DOHH2 (cell line): Measurements from ENCODE around the gene PANK3.
"Not testable (repeated sequence)": the region's sequence is repeated elsewhere in the genome, so short reads cannot be mapped to it uniquely, and the experiment has no call there.

Experiments used
- H3F3A ChIP-seq: fragments of 200-600 bp; sonication (generic), shearing (Covaris generic); 2 replicates; pipeline ENCODE4 v1.6.0; 2016; ENCODE audit warnings: antibody characterized with exemption, mild to moderate bottlenecking; ENCODE audit not compliant: control insufficient read depth, insufficient read depth
- H3K27ac ChIP-seq: fragments of 200-600 bp; sonication (generic); 2 replicates; pipeline ENCODE4 v1.5.1; 2014; ENCODE audit warnings: low read depth, mild to moderate bottlenecking, low read length, moderate library complexity
- H3K27me3 ChIP-seq: fragments of 200-600 bp; sonication (generic); 2 replicates; pipeline ENCODE4 v1.6.1; 2014; ENCODE audit warnings: mild to moderate bottlenecking, low read length, mixed read lengths; ENCODE audit not compliant: control insufficient read depth
- H3K36me3 ChIP-seq: fragments of 200-600 bp; sonication (generic); 2 replicates; pipeline ENCODE4 v1.6.1; 2014; ENCODE audit warnings: mild to moderate bottlenecking, low read length, moderate library complexity, mixed read lengths; ENCODE audit not compliant: control insufficient read depth
- H3K4me1 ChIP-seq: fragments of 200-600 bp; sonication (generic); 2 replicates; pipeline ENCODE4 v1.6.1; 2014; ENCODE audit warnings: mild to moderate bottlenecking, low read length, mixed read lengths; ENCODE audit not compliant: control insufficient read depth
- H3K4me2 ChIP-seq: fragments of 200-600 bp; sonication (generic); 2 replicates; pipeline ENCODE4 v1.6.0; 2014; ENCODE audit warnings: mild to moderate bottlenecking, low read length, moderate library complexity
- H3K4me3 ChIP-seq: fragments of 200-600 bp; sonication (generic); 2 replicates; pipeline ENCODE4 v1.5.1; 2014; ENCODE audit warnings: mild to moderate bottlenecking, low read length, mixed read lengths
- H3K79me2 ChIP-seq: fragments of 200-600 bp; sonication (generic); 2 replicates; pipeline ENCODE4 v1.6.1; 2014; ENCODE audit warnings: mild to moderate bottlenecking, low read length, mixed read lengths; ENCODE audit not compliant: control insufficient read depth
- H3K9me2 ChIP-seq: fragments of 200-600 bp; sonication (generic); replicated peaks from 2 replicates; pipeline ENCODE4 v1.6.1; 2014; ENCODE audit warnings: mild to moderate bottlenecking, low read length, mixed read lengths; ENCODE audit not compliant: control insufficient read depth
- H3K9me3 ChIP-seq: fragments of 200-600 bp; sonication (generic); 2 replicates; pipeline ENCODE4 v1.6.1; 2014; ENCODE audit warnings: antibody characterized with exemption, low read length, mixed read lengths; ENCODE audit not compliant: control insufficient read depth, insufficient read depth
- H4K20me1 ChIP-seq: fragments of 200-600 bp; sonication (generic); 2 replicates; pipeline ENCODE4 v1.6.0; 2014; ENCODE audit warnings: low read depth, mild to moderate bottlenecking, antibody characterized with exemption, low read length, moderate library complexity; ENCODE audit not compliant: control insufficient read depth, insufficient read depth
- EZH2phosphoT487 ChIP-seq: fragments of 200-600 bp; sonication (generic); IDR thresholded peaks from 2 replicates; pipeline ENCODE4 v1.6.1; 2017; ENCODE audit warnings: borderline replicate concordance, mild to moderate bottlenecking, antibody characterized with exemption, low read length, moderate library complexity, mixed read lengths
- TF ChIP-seq, protein P1 (sequence below): fragments of 200-600 bp; sonication (generic); IDR thresholded peaks from one replicate; pipeline ENCODE4 v1.5.1; 2014; ENCODE audit warnings: antibody characterized with exemption, mild to moderate bottlenecking, low read depth, low read length; ENCODE audit not compliant: poor library complexity, severe bottlenecking

Gene PANK3

DNA sequence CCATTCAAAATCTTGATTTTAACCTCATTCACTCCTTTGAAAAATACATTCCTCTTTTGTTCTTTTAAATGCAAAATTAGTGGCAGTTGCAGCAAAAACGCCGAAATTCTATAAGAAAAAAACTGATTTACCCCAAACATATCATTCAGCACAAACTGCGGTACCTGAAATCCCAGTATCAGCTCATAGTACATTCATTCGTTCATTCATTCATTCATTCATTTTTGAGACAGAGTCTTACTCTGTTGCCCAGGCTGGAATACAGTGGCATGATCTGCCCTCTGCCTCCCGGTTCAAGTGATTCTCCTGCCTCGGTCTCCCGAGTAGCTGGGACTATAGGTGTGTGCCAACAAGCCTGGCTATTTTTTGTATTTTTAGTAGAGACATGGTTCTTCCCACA lies 29.6 kb downstream of the PANK3 start:
- Histone ChIP-seq H3K27me3 (no peaks in the 10 kb centered on the region), H3F3A (peaks cover 13% of the 10 kb centered on the region; the same call in 1 of the 2 replicates), H3K27ac (no peak overlapping the region), H3K9me3 (no peaks in the 10 kb centered on the region), H4K20me1 (no peaks in the 10 kb centered on the region; the same call in 1 of the 2 replicates), H3K9me2 (no peaks in the 10 kb centered on the region), H3K4me2 (no peak overlapping the region), H3K4me3 (no peak overlapping the region), H3K79me2 (peaks cover 5% of the 10 kb centered on the region), H3K4me1 (no peaks in the 10 kb centered on the region), H3K36me3 (peaks cover 49% of the 10 kb centered on the region)
- TF ChIP-seq EZH2phosphoT487, result no peak
- TF ChIP-seq, protein P1, sequence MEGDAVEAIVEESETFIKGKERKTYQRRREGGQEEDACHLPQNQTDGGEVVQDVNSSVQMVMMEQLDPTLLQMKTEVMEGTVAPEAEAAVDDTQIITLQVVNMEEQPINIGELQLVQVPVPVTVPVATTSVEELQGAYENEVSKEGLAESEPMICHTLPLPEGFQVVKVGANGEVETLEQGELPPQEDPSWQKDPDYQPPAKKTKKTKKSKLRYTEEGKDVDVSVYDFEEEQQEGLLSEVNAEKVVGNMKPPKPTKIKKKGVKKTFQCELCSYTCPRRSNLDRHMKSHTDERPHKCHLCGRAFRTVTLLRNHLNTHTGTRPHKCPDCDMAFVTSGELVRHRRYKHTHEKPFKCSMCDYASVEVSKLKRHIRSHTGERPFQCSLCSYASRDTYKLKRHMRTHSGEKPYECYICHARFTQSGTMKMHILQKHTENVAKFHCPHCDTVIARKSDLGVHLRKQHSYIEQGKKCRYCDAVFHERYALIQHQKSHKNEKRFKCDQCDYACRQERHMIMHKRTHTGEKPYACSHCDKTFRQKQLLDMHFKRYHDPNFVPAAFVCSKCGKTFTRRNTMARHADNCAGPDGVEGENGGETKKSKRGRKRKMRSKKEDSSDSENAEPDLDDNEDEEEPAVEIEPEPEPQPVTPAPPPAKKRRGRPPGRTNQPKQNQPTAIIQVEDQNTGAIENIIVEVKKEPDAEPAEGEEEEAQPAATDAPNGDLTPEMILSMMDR, result no peak

DNA sequence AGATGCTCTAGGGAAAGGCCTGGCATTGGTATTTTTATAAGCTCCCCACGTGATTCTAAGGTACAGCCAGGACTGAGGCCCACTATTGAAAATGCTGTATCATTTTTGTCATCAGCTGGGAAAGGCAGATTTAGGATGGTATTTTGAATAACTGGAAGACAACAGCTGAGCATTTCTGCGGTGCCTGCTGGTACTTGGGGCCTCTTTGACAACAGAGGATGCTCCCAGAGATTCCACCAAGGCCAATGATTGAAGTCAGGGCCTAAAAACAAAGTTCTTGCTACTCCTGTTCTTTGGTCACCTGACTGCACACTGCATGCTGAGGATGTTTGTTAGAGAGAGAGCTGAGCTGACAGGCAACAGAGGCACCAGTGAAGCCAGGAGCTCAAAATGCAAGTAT lies 42.0 kb downstream of the PANK3 start:
- Histone ChIP-seq H3F3A (no peaks in the 10 kb centered on the region), H3K4me2 (no peak overlapping the region), H3K4me1 (no peaks in the 10 kb centered on the region), H3K4me3 (no peak overlapping the region), H3K9me2 (no peaks in the 10 kb centered on the region), H3K36me3 (no peaks in the 10 kb centered on the region), H3K27me3 (no peaks in the 10 kb centered on the region), H4K20me1 (no peaks in the 10 kb centered on the region), H3K9me3 (no peaks in the 10 kb centered on the region), H3K27ac (no peak overlapping the region), H3K79me2 (no peaks in the 10 kb centered on the region)
- no peak for TF ChIP-seq EZH2phosphoT487
- TF ChIP-seq, protein P1, result no peak

DNA sequence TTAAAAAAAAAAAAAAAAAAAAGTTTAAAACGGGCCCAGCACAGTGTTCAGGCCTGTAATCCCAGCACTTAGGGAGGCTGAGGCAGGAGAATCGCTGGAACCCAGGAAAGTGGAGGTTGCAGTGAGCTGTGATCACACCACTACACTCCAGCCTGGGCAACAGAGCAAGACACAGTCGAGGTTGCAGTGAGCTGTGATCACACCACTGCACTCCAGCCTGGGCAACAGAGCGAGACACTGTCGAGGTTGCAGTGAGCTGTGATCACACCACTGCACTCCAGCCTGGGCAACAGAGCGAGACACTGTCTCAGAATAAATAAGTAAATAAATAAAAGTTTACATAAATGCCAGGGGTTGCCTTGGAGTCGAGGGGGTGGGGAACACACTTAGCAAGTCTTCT lies 44.8 kb downstream of the PANK3 start:
- H3K79me2 ChIP-seq, H3K27ac ChIP-seq, H3K9me2 ChIP-seq, H3F3A ChIP-seq, H3K4me2 ChIP-seq, H3K9me3 ChIP-seq, H3K27me3 ChIP-seq, H3K4me1 ChIP-seq, H3K4me3 ChIP-seq, H4K20me1 ChIP-seq, H3K36me3 ChIP-seq: not testable (repeated sequence)

DNA sequence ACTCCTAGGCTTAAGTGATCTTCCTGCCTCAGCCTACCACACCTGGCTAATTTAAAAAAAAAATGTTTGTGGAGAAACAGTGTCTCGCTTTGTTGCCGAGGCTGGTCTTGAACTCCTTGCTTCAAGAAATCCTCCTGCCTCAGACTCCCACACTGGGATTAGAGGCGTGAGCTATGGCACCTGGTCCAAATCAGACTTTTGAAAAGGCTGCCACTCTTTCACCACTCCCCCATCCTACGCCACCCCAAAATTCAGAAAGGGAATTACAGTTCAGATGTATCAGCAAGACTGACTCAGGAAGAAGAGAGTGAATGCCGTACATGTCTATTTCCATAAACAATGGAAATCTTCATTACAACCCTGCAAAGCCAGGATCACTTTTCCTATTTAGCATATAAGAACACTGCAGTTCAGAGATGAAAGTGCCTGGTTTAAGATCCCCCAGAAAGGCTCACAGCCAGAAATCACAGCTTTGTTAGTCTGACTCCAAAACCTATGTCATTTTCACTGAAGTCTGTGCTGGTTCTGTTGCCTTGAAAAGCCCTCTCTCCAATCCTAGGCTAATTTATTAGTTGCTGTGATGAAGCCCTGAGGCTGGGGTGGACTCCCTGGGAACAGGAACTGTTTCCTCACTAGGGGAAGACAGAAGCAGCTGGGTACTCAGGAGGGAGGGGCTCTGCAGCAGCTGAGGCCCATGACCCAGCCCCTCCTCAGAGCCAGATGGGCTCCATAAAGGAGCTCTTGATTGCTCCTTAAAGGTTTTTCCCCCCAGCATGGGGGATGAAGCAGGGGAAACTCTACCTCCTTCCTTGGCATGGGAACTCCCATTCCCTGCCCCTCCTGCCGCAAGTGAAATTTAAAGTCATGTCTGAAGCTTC lies 46.9 kb downstream of the PANK3 start:
- no peak overlapping the region for H3K27ac ChIP-seq
- no peaks in the 10 kb centered on the region for H3K27me3 ChIP-seq
- no peaks in the 10 kb centered on the region for H3K79me2 ChIP-seq
- H3K4me1 ChIP-seq, result no peaks in the 10 kb centered on the region
- H3K36me3 ChIP-seq, result no peaks in the 10 kb centered on the region
- H3K9me2 ChIP-seq, result no peaks in the 10 kb centered on the region
- no peaks in the 10 kb centered on the region; the same call in 1 of the 2 replicates for H3K9me3 ChIP-seq
- no peak overlapping the region for H3K4me2 ChIP-seq
- H3K4me3 ChIP-seq, result no peak overlapping the region
- no peaks in the 10 kb centered on the region for H3F3A ChIP-seq
- H4K20me1 ChIP-seq, result no peaks in the 10 kb centered on the region
- no peak for TF ChIP-seq EZH2phosphoT487
- TF ChIP-seq, protein P1, result no peak
